ENCODE results near the gene SH3PXD2B.

DNA sequence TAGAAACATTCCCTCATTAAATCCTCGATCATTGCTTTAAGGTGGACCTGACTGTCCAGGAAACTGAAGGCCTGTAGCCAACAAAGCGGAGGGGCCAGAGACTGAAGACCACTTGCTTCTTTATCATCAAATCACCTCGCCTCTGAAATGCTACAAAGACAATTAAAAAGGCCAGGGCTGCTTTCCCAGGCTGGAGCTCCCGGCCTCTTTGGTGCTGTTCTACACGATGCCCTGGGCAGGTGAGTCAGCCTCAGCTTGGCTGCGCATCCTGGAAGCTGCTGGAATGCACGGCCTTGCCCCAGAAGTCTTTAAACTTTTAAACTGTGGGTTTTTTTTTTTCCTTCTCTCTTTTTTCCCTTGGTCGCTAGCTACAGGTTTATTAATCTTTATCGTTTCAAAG is 46.5 kb downstream of the SH3PXD2B start:
- TF ChIP-seq, protein P1, sequence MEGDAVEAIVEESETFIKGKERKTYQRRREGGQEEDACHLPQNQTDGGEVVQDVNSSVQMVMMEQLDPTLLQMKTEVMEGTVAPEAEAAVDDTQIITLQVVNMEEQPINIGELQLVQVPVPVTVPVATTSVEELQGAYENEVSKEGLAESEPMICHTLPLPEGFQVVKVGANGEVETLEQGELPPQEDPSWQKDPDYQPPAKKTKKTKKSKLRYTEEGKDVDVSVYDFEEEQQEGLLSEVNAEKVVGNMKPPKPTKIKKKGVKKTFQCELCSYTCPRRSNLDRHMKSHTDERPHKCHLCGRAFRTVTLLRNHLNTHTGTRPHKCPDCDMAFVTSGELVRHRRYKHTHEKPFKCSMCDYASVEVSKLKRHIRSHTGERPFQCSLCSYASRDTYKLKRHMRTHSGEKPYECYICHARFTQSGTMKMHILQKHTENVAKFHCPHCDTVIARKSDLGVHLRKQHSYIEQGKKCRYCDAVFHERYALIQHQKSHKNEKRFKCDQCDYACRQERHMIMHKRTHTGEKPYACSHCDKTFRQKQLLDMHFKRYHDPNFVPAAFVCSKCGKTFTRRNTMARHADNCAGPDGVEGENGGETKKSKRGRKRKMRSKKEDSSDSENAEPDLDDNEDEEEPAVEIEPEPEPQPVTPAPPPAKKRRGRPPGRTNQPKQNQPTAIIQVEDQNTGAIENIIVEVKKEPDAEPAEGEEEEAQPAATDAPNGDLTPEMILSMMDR (IDR thresholded peaks at IDR 0.05): no peak
- no peak for TF ChIP-seq POLR2AphosphoS5 (IDR thresholded peaks at IDR 0.05)
- no peak for TF ChIP-seq POLR2A (IDR thresholded peaks at IDR 0.05)
- TF ChIP-seq EP300 (IDR thresholded peaks at IDR 0.05): no peak

Data from upper lobe of left lung (tissue), 4 donors.